NCI-H146 (cell line): ENCODE data around the gene KLHL3.

ENCODE experiments used
- DNase-seq: peaks from one replicate; lab custom pipeline; 2025; lab: John Stamatoyannopoulos, UW

Gene KLHL3

DNA sequence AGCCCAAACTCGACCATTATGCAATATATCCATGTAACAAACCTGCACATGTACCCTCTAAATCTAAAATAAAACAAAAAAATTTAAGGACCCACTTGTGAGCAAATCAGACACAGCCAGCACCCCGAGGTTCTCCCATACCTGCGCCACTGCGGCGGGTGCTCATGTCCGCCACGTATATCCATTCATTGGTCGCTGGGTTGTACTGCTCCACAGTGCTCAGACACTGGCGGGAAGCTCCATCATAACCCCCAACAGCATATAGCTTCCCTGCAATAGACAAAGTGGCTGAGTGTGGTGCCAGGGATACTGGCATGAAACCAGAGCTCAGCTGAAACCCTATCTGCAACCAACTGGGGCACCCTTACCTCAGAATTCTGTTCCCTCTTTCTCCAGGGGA is 102.0 kb downstream of the KLHL3 start:
- no peak for DNase-seq

DNA sequence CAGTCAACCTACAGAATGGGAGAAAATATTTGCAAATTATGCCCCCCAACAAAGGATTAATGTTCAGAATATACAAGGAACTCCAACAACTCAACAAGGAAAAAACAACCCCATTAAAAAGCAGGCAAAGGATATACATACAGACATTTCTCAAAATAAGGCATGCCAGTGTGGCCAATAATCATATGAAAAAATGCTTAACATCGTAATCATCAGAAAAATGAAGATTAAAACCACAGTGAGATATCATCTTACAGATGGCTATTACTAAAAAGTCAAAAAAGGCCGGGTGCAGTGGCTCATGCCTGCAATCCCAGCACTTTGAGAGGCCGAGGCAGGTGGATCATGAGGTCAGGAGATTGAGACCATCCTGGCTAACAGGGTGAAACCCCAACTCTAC is 103.2 kb downstream of the KLHL3 start:
- DNase-seq, result no peak

DNA sequence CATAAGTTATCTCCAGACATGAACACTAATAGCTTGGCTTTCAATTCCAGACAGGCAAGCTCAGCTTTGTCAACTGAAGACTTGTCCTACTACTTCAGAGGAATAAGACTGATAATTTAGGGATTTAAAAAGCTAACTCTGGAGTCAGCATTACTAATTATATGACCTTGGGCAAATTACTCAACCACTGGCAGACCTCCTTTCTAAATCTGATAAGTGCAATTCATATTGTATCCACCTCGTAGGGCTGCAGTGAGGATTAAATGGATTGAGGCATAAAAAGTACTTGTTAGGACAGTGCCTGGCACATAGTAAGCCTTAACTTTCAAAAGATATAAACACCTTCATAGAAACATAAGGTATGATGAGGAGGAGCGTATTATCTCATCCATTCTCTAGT is 104.4 kb downstream of the KLHL3 start:
- no peak for DNase-seq

DNA sequence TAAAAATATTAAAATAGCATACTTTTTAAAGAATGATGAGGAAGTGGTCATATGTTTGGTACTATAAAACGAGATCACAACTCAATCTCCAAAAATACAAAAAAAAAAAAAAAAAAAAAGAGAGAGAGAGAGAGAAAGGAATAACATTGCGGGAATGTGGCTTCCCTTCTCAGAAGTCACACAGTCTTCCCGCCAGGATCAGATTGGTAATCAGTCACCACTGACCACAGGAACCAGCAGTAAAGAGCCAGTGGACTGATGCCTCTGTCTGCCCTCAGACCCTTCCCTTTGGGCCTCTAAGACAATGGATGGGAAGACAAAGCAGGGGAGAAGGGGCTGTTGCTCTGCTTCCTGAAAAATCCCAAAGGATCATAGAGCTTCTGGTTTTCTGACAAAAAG is 104.9 kb downstream of the KLHL3 start:
- no peak for DNase-seq

DNA sequence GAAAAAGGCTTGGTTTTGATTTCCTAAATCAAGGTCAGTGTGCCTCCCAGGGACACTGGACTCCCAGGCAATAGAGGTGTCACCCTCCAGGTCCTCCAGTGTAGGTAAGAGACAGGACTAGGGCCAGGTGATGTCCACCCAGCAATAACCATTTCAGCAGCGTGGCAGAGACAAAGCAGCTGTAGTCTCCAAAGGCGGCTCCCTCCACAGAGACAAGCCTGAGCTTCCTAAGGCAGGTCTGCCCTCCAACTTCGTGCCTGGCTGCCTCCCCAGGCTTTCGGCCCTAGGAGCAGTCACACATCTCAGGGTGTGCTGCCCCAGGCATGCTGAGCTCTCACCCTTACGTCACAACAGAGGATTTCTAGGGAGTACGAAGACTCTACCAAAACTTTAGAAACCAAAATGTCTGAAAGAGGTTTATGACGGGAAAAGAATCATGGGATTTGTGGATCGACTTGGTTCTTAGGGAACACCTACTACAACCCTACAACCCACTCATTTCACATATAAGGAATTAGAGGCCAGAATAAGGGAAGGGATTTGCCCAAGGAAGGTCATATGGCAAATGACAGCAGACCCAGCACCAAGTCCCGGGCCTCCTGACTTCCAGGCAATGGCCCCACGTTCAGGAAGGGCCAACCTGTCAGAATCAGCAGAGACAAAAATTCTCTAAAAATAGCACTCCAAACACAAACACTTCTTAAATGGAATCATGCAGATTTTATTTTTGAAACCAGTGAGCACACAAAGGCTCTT is 105.5 kb downstream of the KLHL3 start:
- no peak for DNase-seq

DNA sequence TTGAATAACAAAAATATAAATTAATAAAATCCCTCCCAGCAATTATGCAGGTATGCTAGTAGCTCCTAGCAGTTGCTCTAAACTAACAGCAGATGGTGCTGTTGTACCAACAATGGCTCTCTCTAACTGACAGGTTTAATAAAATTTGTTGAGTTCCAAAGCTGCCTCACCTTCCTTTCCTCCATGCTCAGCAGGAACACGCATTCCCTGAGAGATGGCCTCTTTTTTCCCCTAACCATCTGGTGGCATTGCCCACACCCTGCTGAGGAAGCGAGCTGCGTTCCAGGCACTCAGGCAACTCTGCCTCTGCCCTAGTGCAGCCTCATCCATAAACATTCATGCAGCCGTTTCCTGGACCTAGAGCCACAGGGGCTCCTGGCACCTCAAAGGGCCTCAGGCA is 106.2 kb downstream of the KLHL3 start:
- DNase-seq, result peak; percentile 36

DNA sequence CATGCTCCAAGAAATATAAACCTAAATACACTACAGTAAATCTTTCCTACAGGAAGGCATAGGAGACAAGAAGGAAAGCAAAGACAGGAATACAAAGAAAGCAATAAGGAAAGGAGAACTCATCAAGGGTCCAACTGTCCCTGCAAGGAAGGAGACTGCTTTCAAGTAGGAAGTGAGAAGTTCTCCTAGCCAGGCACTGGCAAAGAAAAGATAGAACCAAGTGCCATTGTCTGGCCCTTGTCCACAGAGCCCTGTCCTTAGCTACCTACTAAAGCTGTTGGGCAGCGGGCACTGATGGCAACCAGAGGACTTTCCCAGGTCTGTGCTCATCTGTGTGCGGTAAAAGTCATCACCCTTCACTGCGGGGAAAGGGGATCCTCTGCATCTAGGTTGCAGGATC is 108.2 kb downstream of the KLHL3 start:
- no peak for DNase-seq

DNA sequence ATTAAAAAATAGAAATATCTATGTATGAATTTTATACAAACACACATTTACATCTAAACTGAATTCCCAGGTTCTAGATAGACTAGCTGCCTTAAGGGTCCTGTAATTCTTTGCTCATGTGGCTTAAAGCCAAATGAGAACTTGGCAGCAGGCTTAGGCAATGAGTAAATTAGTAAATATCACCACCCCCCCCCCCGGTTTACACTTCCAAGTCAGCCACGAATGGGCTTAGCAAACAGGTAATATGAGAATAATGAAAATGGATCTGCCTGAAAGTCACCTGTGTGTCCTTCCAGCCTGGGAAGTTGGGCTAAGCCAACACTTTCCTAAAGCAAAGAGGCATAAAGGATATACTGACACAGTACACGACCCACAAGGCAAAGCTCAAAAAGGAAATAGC is 108.6 kb downstream of the KLHL3 start:
- peak; percentile 14 for DNase-seq

DNA sequence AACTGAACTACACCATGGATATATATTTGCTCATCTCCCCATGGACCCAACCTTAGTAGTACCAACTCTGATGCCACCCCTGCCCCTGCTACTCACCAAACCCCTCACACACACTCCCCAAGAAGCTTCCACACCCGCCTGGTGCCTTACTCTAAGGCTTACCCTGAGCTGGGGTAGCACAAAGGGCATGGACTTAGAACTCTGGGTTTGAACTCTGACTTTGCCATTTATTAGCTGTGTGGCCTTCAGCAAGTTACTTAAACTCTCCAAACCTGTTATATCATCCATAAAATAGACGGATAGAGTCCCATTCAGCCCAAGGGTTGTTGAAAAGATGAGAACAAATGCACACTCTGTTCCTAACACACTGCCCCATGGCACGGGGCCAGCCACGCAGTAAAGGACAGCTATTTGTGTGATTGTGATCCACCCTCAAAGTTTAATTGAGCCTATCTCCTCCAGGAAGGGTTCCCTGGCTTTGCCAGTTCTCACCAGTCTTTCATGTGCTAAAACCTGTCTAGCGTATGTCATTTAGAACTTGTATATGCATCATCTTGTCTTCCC is 111.0 kb downstream of the KLHL3 start:
- no peak for DNase-seq

DNA sequence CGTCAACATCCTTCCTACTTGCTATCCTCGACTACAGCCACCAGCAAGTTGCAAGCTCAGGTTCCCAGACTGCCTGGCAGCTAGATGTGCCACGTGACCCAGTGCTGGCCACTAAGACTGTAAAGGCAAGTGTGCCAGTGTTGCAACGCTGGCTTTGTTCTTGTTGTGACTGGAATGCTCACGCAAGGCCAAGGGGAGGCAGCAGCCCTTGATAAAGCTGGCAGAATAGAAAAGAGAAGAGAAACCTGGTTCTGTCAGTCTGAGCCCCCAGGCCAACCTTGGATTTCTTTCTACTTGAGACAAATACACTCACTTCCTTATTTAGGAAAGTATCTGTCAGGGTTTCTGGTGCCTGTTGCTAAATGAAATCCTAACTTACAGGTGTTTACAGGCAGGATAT is 113.0 kb downstream of the KLHL3 start:
- no peak for DNase-seq

DNA sequence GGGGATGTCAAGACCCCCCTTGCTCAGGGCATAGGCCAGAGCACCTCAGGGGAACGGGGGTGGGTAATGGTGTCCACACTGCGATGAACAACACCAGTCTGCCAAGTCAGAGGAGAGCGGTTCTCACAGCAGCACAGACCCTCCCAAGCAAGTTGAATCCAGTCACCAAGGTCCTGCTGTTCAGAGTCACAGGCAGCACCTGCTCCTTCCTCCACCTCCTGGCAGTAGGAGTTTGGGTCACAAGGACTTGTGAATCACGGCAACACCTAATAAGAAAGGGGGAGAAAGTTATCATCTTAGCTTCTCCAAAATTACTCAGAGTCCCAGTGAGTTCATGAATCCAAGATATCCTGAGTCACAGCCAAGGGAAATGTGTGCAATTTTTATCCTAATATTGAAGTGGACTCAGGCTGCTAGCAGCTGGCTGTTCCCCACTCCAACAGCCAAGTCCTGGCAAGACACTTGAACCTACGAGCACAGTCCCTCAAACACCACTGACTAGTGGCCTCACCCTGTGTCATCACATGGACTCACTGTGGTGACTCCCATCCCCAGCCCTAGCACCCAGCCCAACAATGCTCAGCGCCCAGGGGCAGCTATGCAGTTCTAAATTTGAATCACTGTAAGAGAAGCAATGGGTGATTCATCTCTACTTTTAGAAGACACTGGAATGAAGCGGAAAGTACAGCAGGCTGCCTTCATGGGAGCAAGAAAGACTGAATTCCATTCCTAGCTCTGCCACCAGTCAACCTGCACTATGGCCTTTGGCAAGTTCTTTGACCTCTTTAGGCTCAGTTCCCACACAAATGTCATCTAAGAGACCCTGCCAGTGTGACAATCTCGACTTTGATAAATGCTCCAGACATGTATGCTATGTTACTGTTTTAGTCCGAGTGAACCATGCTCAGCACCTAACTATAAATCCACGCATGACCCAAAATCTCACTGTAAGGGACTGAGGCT is 113.7 kb downstream of the KLHL3 start:
- DNase-seq, result no peak

DNA sequence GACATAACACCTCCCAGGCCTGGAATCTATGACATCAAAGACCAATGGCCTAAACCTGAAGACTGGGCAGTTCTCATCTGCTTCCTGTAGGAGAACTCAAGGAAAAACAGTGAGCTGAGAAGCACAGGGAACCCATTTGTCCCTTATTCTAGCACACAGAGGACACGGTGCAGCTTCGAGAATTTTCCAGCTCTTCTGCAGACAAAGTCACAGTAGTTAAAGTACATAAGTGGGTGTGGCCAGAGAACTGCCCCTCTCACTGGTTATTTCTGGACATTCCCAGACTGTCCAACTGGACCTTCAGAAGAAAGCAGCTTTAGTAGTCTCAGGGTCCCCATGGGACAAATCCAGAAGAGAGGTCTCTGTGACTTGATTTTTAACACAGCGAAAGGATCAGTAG is 114.6 kb downstream of the KLHL3 start:
- no peak for DNase-seq

DNA sequence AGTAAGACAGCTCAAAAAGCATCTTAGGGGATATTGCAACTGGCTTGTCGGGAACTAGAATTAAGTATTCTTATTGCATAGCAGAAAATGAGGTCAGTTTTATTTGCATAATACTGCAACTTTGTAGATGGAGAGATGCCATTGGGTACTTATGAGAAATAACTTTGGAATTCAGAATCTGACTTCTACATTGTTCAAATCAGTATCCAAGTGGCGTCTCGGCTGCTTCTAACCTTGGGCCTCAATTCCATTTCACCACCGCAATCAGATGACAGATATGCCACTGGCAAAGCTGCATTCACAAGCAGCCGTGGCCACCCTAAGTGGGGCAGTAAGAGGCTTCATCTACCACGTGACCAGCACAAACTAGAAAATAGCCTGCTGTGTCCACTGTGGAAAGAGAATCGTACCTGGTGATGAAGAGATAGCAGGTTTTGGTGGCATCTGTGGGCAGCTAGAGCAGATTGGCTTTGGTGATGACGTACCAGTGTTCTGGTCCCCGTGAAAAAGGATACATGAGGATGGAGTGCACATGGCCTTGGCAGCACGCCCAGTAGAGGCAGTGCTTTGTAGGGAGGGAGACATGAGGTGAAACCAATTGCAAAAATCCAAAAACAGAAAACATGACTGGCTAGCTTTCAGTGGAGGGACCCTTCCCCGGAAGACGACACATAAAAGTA is 116.6 kb downstream of the KLHL3 start:
- no peak for DNase-seq

DNA sequence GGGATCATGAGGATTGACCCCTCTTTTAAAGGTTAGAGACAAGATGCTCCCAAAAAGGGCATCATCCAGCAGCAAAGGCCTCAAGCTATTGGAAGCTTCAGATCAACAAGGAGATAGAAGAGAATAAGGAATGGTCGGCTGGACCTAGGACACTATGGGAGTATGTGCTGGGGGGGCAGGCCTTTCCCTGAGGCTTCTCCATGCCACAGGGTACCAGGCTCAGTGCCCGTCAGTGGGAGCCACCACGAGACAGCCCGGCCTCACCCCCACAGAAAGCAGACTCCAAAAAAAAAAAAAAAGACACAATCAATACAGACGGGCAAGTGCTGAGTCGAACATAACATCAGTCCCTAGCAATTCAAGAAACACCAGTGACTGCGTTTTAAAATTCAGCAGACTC is 117.4 kb downstream of the KLHL3 start:
- DNase-seq, result no peak

DNA sequence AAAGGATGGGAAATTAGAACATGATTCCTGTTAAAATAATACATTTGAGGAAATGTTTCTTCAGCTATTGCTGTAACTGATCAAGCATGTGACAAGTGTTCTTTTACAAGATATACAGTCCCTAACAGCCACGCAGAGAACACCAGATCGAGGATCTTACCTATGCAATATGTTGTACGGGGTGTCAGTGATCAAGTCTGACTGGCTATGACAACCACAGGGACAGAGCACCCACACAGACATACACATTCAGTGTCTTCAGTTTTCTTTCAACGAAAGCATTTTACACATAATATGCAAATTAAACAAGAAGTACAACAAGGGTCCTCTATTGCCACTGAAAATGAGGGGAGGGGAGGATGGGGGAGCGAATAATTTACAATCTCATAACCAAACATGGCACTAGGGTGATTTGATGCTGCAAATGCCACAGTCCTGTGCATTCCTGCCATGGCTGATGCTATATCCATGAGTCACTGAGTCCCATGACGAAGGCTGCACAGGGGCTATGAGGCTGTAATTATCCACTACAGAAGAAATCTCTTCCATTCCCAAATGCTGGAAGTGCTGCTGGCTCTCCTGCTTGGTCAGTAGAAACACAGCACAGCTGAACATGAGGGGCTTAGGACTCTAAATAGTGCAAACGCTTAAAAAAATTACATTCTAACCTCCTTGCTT is 118.2 kb downstream of the KLHL3 start:
- DNase-seq, result no peak

DNA sequence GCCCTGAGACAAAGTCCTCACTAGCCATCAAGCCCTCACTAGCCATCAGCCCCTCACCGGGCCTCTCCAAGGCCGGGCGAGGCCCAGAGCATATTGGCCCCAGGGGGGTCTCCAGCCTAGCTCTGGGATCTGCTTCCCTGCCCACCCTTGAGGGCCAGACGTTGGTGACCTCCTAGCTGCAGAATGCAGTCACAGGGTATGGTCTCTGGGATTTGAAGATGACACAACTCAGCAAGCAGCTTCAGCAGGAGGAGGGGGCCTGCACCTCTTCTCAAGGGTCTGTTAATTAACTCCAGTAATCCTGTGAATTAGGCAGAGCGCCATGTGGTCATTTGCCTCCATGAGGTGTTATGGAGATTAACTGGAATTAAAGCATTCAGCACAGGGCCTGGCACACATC is 119.8 kb downstream of the KLHL3 start:
- DNase-seq, result no peak

DNA sequence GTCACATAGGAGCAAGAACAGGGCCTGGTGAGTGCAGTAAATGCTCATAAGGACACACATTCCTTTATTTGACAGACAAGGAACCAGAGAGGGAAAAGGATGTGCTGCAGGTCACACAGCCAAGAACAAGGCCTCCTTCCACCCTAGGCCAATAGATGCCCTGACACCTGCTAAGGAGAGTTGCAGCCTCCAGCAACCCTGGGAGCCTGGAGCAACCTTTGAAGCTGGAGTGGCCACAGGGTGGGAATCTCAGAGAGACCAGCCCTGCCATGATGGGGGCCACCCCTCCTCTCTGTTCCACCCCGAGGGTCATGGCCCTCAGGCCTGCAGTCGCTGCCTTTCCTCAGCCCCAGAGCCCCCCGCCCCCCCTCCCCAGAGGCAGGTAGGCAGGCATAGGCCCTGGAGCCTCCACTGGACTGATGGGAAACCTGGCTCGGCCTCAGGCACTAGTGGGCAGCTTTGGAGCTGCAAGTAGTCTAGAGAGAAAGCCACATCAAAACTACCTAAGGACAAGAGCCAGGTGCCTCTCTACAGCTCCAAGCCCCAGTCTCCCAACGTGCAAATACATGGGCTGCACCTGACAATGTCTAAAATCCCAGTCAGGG is 120.6 kb downstream of the KLHL3 start:
- no peak for DNase-seq

DNA sequence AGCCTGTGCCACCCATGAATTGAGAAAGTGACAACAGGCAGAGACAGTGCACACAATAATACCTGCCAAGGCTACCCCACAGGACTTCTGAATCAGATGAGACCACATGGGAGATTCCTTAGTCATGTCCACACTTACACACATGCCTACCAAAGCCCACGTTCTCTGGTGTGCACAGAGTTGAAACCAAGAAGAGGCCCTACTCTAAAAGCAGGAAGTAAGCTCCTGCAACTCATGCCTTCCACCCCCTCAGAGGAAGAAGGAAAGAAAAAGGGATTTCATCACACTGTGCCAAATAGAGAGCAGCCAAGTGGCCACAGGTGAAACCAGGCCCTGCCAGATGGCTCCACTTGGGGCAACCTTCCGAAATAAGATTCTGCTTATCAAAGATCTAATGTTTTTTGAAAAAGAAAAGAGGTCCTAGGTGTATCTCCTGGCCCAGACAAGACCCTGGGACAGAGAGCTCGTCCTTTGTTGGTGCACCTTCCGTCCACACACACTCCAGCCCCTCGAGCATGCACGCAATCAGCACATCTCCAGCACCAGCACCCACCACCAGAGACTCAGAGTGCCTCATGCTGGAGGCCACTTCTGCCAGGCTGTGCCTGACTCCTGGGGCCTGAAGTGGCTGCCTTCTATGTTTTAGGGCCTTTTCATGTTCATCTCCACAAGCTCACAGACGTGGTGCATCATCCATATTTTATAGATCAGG is 122.2 kb downstream of the KLHL3 start:
- DNase-seq, result no peak

DNA sequence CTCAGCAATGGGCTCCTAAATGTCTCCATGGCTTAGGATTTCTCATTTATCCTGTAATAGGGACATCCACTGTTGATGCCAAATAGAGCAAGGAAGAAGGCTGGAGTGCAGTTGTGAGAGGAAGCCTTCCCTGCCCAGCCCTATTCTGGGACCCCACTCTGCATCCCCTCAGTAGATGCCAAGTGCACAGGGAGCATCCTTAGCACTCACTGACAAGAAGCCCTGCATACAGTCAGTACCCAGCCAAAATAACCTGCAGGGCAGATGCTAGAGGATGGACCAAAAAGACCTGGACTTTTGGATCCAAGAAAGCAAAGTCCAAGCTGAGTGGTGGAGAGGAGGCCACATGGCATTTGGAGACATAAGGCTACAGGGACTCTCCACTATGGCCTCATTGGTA is 123.3 kb downstream of the KLHL3 start:
- DNase-seq, result no peak

DNA sequence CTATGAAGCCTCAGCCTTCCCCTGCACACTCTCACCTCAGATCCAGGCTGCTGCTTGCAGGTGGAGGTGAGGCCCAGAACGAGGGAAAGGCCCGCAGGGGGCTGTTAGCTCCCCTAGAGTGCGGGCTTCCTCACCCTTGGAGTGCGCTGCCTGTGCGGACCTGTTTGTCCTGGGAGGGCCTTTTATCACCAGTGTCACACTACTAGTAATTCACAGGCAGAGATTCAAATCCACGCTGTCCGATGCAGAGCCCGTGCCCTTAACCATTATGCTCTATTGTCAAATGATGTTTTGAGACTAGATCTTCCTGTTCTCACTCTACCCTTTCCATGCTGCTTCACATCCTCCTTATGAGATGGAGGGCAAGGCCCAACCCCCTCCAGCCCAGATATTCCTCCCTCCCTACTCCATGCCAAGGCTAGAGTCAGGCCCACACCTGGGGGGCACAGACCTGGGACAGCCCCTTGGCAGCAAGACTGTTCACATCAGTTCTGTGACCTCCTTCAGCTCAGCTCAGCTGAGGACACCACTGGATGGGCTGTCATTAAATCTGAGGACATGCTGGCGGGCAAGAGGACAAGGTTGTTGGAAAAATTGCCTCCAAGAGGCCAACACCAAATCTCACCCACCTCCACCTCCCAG is 124.0 kb downstream of the KLHL3 start:
- peak; percentile 11 for DNase-seq
